ENCODE results near the gene CRMP1. TPM values are rescaled to one million over a fixed set of nuclear protein-coding genes. Genes with fewer than 3 reads are reported as not detected.

CRMP1 gene
- total RNA-seq, 3 donors from 2014 or later, result 0.44 to 1.6 (median 1.3) TPM

- Histone ChIP-seq H3K9me3 (no peaks in the 10 kb centered on the region), H3K36me3 (no peaks in the 10 kb centered on the region), H3K4me1 (no peaks in the 10 kb centered on the region), H3K4me3 (no peak overlapping the region), H3K27me3 (peaks cover 0 to 8% of the 10 kb centered on the region in 2 donors), H3K27ac (no peak overlapping the region)
- intact Hi-C loops (cut with DNase I; ENCODE audit: low total_unique reads), result no loop called here
- no peak for DNase-seq (ENCODE audit: low spot score in 2 of 2)
- TF ChIP-seq, protein P1, sequence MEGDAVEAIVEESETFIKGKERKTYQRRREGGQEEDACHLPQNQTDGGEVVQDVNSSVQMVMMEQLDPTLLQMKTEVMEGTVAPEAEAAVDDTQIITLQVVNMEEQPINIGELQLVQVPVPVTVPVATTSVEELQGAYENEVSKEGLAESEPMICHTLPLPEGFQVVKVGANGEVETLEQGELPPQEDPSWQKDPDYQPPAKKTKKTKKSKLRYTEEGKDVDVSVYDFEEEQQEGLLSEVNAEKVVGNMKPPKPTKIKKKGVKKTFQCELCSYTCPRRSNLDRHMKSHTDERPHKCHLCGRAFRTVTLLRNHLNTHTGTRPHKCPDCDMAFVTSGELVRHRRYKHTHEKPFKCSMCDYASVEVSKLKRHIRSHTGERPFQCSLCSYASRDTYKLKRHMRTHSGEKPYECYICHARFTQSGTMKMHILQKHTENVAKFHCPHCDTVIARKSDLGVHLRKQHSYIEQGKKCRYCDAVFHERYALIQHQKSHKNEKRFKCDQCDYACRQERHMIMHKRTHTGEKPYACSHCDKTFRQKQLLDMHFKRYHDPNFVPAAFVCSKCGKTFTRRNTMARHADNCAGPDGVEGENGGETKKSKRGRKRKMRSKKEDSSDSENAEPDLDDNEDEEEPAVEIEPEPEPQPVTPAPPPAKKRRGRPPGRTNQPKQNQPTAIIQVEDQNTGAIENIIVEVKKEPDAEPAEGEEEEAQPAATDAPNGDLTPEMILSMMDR (IDR thresholded peaks at IDR 0.05), result no peak
- TF ChIP-seq POLR2A (IDR thresholded peaks at IDR 0.05) (no peak), POLR2AphosphoS5 (IDR thresholded peaks at IDR 0.05) (no peak)
Observed at GRCh38 chr4:5874811-5875449, 18.0 kb downstream of the CRMP1 start.

GRCh38 chr4:5870701-5871100, 22.2 kb downstream of the CRMP1 start:
- TF ChIP-seq POLR2A (IDR thresholded peaks at IDR 0.05) (no peak), POLR2AphosphoS5 (IDR thresholded peaks at IDR 0.05) (no peak)
- TF ChIP-seq, protein P1 (IDR thresholded peaks at IDR 0.05), result no peak
- H3K4me3 ChIP-seq, result no peak overlapping the region
- no peaks in the 10 kb centered on the region for H3K9me3 ChIP-seq
- H3K27me3 ChIP-seq, result peaks cover 0 to 13% of the 10 kb centered on the region in 2 donors
- H3K36me3 ChIP-seq, result no peaks in the 10 kb centered on the region
- no peak for DNase-seq (ENCODE audit: low spot score in 2 of 2)
- H3K27ac ChIP-seq, result no peak overlapping the region
- H3K4me1 ChIP-seq, result no peaks in the 10 kb centered on the region
- intact Hi-C loops (cut with DNase I; ENCODE audit: low total_unique reads), result no loop called here

DNA sequence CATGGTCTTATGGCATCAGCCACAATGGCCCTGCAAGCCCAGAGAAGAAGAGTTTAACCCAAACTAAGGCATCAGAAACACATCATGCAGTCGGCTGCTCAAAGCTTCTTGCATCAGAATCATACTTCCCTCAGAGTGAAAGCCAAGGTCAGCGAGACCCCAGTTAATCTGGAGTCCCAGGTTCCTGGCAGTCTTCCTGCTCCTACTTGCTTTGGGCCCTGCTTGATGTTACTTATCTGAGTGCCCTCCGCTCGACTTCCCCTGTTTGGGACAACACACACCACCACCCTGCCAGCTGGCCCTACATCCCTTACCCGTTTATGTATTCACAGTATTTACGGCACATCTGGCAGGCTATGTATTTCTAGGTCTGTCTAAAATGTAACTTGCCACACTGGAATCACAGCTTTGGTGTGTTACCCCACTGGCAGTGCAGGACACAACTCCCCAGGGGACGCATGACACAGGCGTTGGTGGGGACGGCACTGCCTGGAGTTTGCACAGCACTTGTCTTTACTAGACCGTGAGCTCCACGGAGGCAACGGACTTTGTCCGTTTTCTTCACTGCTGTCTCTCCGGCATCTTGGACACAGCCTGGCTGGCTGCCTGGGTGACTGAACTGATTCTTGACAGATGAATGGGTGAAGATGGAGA, 22.8 kb downstream of the CRMP1 start:
- no peak for DNase-seq (ENCODE audit: low spot score in 2 of 2)
- Histone ChIP-seq H3K4me3 (no peak overlapping the region), H3K27ac (no peak overlapping the region), H3K27me3 (peaks cover 0 to 13% of the 10 kb centered on the region in 2 donors), H3K4me1 (no peaks in the 10 kb centered on the region), H3K9me3 (no peaks in the 10 kb centered on the region), H3K36me3 (no peaks in the 10 kb centered on the region)
- intact Hi-C loops (cut with DNase I; ENCODE audit: low total_unique reads), result no loop called here
- TF ChIP-seq POLR2A (IDR thresholded peaks at IDR 0.05) (no peak), POLR2AphosphoS5 (IDR thresholded peaks at IDR 0.05) (no peak)
- TF ChIP-seq, protein P1 (IDR thresholded peaks at IDR 0.05), result no peak

DNA sequence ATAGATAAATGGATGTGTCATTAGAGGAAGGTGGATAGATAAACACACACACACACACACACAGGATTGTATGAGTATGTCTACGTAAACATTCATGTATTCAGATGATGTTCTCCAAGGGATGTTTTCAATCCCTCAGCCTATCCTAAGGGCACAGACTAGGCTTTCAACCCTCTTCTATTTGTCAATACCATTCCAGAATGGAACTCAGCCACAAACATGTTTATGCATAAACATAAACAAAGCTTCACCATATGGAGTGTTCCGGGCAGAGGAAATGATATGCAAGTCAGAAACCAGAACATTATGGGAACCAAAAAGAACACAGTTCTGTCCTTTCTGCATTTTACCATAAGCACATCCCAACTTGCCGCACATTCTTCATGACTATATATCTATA, 25.0 kb downstream of the CRMP1 start:
- Histone ChIP-seq H3K36me3 (no peaks in the 10 kb centered on the region), H3K4me3 (no peak overlapping the region), H3K27ac (no peak overlapping the region), H3K9me3 (no peaks in the 10 kb centered on the region), H3K4me1 (no peaks in the 10 kb centered on the region), H3K27me3 (peaks cover 0 to 9% of the 10 kb centered on the region in 2 donors)
- no peak for DNase-seq (ENCODE audit: low spot score in 2 of 2)
- intact Hi-C loops (cut with DNase I; ENCODE audit: low total_unique reads), result no loop called here
- TF ChIP-seq, protein P1 (IDR thresholded peaks at IDR 0.05), result no peak
- no peak for TF ChIP-seq POLR2A (IDR thresholded peaks at IDR 0.05)
- no peak for TF ChIP-seq POLR2AphosphoS5 (IDR thresholded peaks at IDR 0.05)

Data from breast epithelium (tissue), 4 donors.